Activated CD4-positive, alpha-beta T cell treated with anti-CD3 and anti-CD28 coated beads, Interleukin-2, amount 50 U/mL, for 16 hours (primary cell): ENCODE data around the gene CCDC138.
"Not testable (repeated sequence)": the region's sequence is repeated elsewhere in the genome, so short reads cannot be mapped to it uniquely, and the experiment has no call there.

Experiments
- DNase-seq: peaks from one replicate; pipeline ENCODE4 v3.0.0-alpha.2; 2020

The CCDC138 gene, protein sequence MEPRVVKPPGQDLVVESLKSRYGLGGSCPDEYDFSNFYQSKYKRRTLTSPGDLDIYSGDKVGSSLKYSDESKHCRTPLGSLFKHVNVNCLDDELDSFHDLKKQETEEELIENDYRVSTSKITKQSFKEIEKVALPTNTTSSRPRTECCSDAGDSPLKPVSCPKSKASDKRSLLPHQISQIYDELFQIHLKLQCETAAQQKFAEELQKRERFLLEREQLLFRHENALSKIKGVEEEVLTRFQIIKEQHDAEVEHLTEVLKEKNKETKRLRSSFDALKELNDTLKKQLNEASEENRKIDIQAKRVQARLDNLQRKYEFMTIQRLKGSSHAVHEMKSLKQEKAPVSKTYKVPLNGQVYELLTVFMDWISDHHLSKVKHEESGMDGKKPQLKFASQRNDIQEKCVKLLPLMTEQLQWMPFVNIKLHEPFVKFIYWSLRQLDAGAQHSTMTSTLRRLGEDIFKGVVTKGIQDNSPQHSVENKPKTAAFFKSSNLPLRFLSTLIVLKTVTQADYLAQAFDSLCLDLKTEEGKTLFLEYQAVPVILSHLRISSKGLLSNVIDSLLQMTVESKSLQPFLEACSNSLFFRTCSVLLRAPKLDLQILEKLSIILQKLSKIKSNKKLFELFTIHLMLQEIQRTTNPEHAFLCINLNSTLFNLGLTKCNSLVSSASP

GRCh38 chr2:108786354-108787215 is at the start of gene CCDC138:
Gene CCDC138 (plus strand): TSS chr2:108786771. CDS start chr2:108786823, 52 bp downstream.
- peak; percentile 93 for DNase-seq

DNA sequence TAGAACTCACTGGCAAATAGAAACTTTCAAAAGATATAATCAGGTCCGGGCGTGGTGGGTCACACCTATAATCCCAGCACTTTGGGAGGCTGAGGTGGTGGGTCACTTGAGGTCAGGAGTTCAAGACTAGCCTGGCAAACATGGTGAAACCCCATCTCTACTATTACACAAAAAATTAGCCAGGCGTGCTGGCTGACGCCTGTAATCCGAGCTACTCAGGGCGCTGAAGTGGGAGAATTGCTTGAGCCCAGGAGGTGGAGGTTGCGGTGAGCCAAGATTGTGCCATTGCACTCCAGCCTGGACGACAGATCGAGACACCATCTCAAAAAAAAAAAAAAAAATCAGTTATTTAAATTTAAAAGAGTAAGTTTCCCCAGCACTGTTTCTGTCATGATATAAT is 28.6 kb upstream of the CCDC138 start:
- DNase-seq: not testable (repeated sequence)

DNA sequence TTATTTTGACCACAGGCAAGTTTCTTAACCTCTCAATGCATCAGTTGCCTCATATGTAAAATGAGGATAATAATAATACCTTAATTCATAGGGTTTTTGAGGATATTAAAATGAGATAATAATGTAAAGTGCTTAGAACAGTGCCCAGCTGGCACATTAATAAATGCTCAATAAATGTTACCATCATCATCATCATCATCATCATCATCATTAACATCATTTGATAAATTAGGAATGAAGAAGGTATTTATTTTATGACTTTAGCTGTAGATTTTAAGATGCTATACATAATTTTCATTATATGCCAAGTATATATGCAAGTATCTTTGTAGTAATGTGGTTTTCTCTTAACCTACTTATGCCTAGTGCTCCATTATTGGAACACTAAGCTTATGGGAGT is 24.0 kb upstream of the CCDC138 start:
- DNase-seq: not testable (repeated sequence)

DNA sequence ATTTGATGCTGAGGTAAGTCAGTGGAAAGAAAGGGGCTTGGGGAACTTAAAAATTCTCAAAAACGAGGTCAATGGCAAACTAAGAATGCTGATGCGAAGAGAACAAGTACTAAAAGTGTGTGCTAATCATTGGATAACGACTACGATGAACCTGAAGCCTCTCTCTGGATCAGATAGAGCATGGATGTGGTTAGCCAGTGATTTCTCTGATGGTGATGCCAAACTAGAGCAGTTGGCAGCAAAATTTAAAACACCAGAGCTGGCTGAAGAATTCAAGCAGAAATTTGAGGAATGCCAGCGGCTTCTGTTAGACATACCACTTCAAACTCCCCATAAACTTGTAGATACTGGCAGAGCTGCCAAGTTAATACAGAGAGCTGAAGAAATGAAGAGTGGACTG is 19.9 kb upstream of the CCDC138 start:
- DNase-seq: not testable (repeated sequence)

GRCh38 chr2:108767859-108768258 is 18.7 kb upstream of the CCDC138 start:
- not testable (repeated sequence) for DNase-seq

DNA sequence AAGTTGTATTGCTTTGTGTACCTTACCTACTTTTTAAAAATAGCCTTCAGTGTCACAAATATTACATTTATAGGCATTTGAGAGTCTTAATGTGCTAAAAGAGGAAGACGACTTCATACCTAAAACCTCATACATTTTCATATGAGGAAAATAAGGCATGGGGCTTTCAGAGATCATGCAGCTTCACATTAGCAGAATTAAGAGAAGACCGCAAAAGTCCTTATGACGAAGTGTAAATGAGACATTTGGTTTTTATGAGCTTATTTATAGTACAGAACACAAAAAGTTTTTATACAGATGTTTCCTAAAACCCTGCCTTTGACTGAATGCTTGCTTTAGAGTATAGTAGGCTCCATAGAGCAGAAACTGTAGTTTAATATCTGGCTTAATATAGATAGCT is 10.1 kb upstream of the CCDC138 start:
- no peak for DNase-seq

DNA sequence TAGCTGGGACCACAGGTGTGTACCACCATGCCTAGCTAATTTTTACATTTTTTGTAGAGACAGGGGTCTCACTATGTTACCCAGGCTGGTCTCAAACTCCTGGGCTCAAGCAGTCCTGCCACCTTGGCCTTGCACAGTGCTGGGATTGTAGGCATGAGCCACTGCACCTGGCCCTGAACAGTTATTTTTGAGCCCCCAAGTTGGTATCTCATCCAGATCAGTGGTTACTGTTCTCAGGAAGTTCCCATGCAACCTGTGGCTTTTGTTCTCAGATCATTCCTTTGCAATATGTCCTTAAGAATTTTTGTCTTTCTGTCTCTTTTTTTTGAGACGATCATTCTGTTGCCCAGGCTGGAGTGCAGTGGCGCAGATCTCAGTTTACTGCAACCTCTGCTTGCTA is 7.7 kb upstream of the CCDC138 start:
- DNase-seq: no peak

- DNase-seq: no peak
Observed at GRCh38 chr2:108786008-108786353, 590 bp upstream of the CCDC138 start.

GRCh38 chr2:108787216-108787541 is 608 bp downstream of the CCDC138 start:
- DNase-seq: no peak

- DNase-seq: no peak
Observed at GRCh38 chr2:108803045-108803736, 16.6 kb downstream of the CCDC138 start.

GRCh38 chr2:108805032-108805431 is 18.5 kb downstream of the CCDC138 start:
- no peak for DNase-seq

- no peak for DNase-seq
Observed at GRCh38 chr2:108805782-108806181, 19.2 kb downstream of the CCDC138 start.

DNA sequence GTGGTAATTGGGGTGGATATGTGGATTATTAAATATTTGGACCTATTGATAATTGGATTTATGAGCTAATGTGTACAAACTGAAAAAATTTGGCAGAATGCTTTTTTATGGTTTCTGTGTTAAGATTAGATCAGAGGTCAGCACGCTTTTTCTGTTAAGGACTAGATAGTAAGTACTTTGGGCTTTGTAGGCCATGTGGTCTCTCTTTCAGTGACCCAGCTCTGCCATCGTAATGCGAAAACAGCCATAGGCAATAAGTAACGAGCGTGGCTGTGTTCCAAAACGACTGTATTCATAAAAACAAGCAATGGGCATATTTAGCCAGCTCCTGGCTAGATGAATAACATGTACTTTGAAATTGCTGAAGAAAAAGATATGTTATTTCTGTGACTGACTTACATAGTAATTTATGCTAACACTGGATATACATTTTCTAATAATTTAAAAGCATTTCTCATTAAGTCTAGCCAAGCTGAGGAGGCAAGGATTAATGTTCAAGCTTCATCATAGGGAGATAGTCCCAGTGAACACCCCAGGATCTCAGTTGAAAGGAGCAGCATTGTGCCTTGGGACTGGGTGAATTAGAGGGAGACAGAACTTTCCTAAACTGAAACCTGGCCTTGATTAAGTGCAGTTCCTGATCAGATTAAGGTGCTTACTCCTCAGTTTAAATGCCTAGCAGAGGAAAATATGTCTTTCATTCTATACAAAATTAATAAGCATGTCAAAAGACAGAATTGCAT is 20.0 kb downstream of the CCDC138 start:
- no peak for DNase-seq

GRCh38 chr2:108809936-108810335 is 23.4 kb downstream of the CCDC138 start:
- no peak for DNase-seq

- no peak for DNase-seq
Observed at GRCh38 chr2:108810993-108811957, 24.7 kb downstream of the CCDC138 start.

GRCh38 chr2:108813732-108814131 is 27.2 kb downstream of the CCDC138 start:
- DNase-seq: no peak

DNA sequence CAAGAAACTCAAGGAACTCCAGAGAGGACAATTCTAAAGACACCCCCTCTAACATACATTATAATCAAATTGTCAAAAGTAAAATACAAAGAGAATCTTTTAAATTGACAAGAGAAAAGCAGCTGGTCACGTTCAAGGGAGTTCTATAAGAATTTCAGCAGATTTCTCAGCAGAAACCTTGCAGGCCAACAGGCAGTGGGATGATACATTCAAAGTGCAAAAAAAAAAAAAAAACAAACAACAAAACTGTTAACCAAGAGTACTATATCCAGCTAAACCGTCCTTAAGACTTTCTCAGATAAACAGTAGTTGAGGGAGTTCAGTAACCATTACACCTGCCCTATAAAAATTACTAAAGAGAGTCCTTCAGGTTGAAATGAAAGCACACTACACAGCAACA is 33.9 kb downstream of the CCDC138 start:
- DNase-seq: no peak

- no peak for DNase-seq
Observed at GRCh38 chr2:108823286-108823685, 36.7 kb downstream of the CCDC138 start.

GRCh38 chr2:108824316-108825070 is 37.9 kb downstream of the CCDC138 start:
- DNase-seq: no peak

DNA sequence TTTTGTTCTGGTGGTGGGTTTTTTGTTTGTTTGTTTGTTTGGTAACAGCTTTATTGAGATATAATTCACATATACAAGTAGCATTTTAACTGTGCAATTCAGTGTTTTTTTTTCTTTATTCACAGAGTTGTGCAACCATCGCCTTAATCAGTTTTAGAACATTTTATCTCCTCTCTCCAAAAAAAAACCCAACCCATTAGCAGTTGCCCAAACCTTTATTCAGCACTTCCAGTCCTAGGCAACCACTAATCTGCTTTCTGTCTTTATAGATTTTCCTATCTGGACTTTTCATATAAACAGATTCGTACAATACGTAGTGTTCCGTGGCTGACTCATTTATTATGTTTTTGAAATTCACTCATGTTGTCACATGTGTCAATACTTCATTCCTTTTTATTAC is 38.7 kb downstream of the CCDC138 start:
- no peak for DNase-seq
